Fibroblast of lung (primary cell): ENCODE measurements around the gene TRPM6.

Experiments used
- CTCF ChIP-seq, 2 donors: IDR thresholded peaks in 1 of 2; conservative IDR thresholded peaks in 1 of 2; 1 replicate in 1 of 2; 2 replicates in 1 of 2; pipeline ENCODE4 v1.5.1; 2011 to 2012; ENCODE audit warnings: low read length in 2 of 2, control low read depth in 1 of 2, inconsistent platforms in 1 of 2, low read depth in 1 of 2, mild to moderate bottlenecking in 1 of 2
- EZH2 ChIP-seq: IDR thresholded peaks from 2 replicates; pipeline ENCODE4 v1.5.1; 2012; ENCODE audit warnings: low read length, control low read depth, mild to moderate bottlenecking; ENCODE audit errors: missing control alignments

GRCh38 chr9:74876382-74876949, 11.3 kb downstream of the TRPM6 start:
- TF ChIP-seq CTCF (conservative IDR thresholded peaks at IDR 0.05 in 1 of 2, IDR thresholded peaks at IDR 0.05 in 1 of 2; ENCODE audit: low read depth in 1 of 2, low read length in 2 of 2) (no peak), EZH2 (no peak)
